NT2/D1 (cell line): ENCODE measurements around the gene FANCD2OS.
"Not testable (repeated sequence)": the region's sequence is repeated elsewhere in the genome, so short reads cannot be mapped to it uniquely, and the experiment has no call there.

Source experiments
- DNase-seq: peaks from one replicate; pipeline ENCODE4 v3.0.0-alpha.2; 2011; ENCODE audit warnings: low read depth, low spot score
- H3K27me3 ChIP-seq: 2 replicates; pipeline ENCODE4 v1.6.0; 2011; ENCODE audit warnings: mild to moderate bottlenecking; ENCODE audit not compliant: insufficient read length, insufficient read depth
- H3K36me3 ChIP-seq: 2 replicates; pipeline ENCODE4 v1.6.1; 2011; ENCODE audit warnings: mild to moderate bottlenecking, low read length, mixed read lengths; ENCODE audit not compliant: insufficient read depth, insufficient read length
- H3K4me1 ChIP-seq: 2 replicates; pipeline ENCODE4 v1.5.1; 2011; ENCODE audit not compliant: insufficient read depth, insufficient read length
- H3K4me3 ChIP-seq: 2 replicates; pipeline ENCODE4 v1.5.1; 2011; ENCODE audit warnings: low read depth; ENCODE audit not compliant: insufficient read length
- H3K9ac ChIP-seq: 2 replicates; pipeline ENCODE4 v1.6.0; 2011; ENCODE audit warnings: low read depth; ENCODE audit not compliant: insufficient read length
- H3K9me3 ChIP-seq: 2 replicates; pipeline ENCODE4 v1.5.1; 2011; ENCODE audit warnings: mild to moderate bottlenecking, low read length; ENCODE audit not compliant: insufficient read depth
- SUZ12 ChIP-seq: IDR thresholded peaks from 2 replicates; pipeline ENCODE4 v1.6.1; 2011; ENCODE audit not compliant: insufficient read length, insufficient read depth; ENCODE audit errors: extremely low read depth
- YY1 ChIP-seq: IDR thresholded peaks from 2 replicates; pipeline ENCODE4 v1.6.1; 2011; ENCODE audit not compliant: insufficient read length, insufficient read depth
- ZNF274 ChIP-seq: IDR thresholded peaks from 2 replicates; pipeline ENCODE4 v1.6.1; 2011; ENCODE audit warnings: mild to moderate bottlenecking, low read depth, low read length

The FANCD2OS gene

DNA sequence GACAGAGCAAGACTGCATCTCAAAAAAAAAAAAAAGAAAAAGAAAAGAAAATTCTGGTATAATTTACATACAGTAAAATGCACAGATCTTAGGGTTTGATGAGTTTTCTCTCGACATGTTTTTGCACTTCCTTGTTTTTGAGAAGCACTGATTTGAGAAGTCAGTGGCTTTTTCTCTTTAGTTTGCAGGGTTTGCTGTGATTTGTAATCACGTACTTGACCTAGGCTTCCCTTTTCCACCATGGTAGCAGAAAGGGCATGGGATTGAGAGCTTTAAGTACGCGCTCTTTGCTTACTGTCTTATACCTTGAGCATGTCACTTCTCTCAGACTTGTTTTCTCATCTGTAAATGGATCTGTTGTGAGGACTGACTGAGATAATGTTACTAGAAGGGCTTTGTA lies 37.6 kb upstream of the FANCD2OS start:
- peaks cover 53% of the 10 kb centered on the region for H3K36me3 ChIP-seq
- H3K9me3 ChIP-seq, result no peaks in the 10 kb centered on the region

GRCh38 chr3:10142707-10143560 lies 34.9 kb upstream of the FANCD2OS start:
- Histone ChIP-seq H3K27me3 (no peaks in the 10 kb centered on the region), H3K36me3 (peaks cover 30% of the 10 kb centered on the region), H3K4me3 (peak overlapping the region; percentile 94), H3K9ac (peak overlapping the region; percentile 72), H3K4me1 (no peaks in the 10 kb centered on the region), H3K9me3 (no peaks in the 10 kb centered on the region)
- TF ChIP-seq SUZ12, result no peak
- TF ChIP-seq YY1, result no peak
- TF ChIP-seq ZNF274, result no peak
- DNase-seq, result no peak

More for the DNA sequence above, 37.6 kb upstream of the FANCD2OS start:
- Histone ChIP-seq H3K9ac (no peak overlapping the region), H3K4me3 (no peak overlapping the region), H3K4me1 (no peaks in the 10 kb centered on the region), H3K27me3 (no peaks in the 10 kb centered on the region)
- no peak for DNase-seq
- TF ChIP-seq ZNF274, result no peak
- TF ChIP-seq YY1, result no peak
- no peak for TF ChIP-seq SUZ12

DNA sequence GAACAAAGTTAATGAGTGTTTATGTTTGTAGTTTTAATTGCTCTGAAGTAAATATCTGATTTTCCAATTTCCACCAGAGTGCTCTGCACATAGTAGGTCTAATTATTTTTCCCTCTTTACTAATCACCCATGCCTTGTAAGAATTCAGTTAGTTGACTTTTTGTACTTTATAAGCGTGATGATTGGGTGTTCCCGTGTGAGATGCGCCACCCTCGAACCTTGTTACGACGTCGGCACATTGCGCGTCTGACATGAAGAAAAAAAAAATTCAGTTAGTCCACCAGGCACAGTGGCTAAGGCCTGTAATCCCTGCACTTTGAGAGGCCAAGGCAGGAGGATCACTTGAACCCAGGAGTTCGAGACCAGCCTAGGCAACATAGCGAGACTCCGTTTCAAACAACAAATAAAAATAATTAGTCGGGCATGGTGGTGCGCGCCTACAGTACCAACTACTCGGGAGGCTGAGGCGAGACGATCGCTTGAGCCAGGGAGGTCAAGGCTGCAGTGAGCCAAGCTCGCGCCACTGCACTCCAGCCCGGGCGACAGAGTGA lies 33.0 kb upstream of the FANCD2OS start:
- peaks cover 12% of the 10 kb centered on the region; the same call in 1 of the 2 replicates for H3K9me3 ChIP-seq
- no peak overlapping the region for H3K9ac ChIP-seq
- peaks cover 16% of the 10 kb centered on the region for H3K36me3 ChIP-seq
- no peaks in the 10 kb centered on the region for H3K4me1 ChIP-seq
- no peak for DNase-seq
- H3K4me3 ChIP-seq, result no peak overlapping the region
- H3K27me3 ChIP-seq, result no peaks in the 10 kb centered on the region
- TF ChIP-seq SUZ12, result no peak
- TF ChIP-seq YY1, result no peak
- TF ChIP-seq ZNF274, result no peak

DNA sequence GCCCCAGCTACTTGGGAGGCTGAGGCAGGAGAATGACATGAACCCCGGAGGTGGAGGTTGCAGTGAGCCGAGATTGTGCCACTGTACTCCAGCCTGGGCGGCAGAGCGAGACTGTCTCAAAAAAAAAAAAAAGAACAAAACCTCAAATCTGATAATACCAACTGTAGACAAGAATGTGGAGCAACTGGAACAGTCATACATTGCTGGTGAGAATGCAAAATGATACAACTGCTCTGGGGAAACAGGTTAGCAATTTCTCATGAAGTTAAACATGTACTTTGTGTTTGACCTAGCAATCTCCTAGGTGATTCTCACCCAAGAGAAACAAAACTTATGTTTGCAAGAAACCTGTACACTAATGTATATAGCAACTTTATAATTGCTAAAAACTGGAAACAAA lies 29.1 kb upstream of the FANCD2OS start:
- Histone ChIP-seq H3K4me3 (no peak overlapping the region), H3K36me3 (no peaks in the 10 kb centered on the region), H3K4me1 (no peaks in the 10 kb centered on the region), H3K27me3 (no peaks in the 10 kb centered on the region), H3K9me3 (peaks cover 19% of the 10 kb centered on the region; the same call in 1 of the 2 replicates), H3K9ac (no peak overlapping the region)
- TF ChIP-seq SUZ12, result no peak
- no peak for TF ChIP-seq ZNF274
- TF ChIP-seq YY1, result no peak
- no peak for DNase-seq

DNA sequence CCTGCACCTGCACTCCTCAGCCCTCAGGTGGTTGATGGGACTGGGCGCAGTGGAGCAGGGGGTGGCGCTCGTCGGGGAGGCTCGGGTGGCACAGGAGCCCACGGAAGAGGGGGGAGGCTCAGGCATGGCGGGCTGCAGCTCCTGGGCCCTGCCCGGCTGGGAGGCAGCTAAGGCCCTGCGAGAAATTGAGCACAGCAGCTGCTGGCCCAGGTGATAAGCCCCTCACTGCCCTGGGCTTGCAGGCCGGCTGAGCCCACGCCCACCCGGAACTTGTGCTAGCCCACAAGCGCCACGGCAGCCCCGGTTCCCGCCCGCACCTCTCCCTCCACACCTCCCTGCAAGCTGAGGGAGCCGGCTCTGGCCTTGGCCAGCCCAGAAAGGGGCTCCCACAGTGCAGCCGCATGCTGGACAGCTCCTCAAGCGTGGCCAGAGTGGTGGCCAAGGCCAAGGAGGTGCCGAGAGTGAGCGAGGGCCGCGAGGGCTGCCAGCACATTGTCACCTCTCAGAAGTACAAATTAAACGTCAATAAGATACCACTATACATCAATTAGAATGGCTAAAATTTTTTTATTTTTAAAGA lies 28.5 kb upstream of the FANCD2OS start:
- Histone ChIP-seq H3K9me3 (peaks cover 19% of the 10 kb centered on the region; the same call in 1 of the 2 replicates), H3K4me1 (no peaks in the 10 kb centered on the region), H3K4me3 (no peak overlapping the region), H3K36me3 (peaks cover 4% of the 10 kb centered on the region), H3K27me3 (no peaks in the 10 kb centered on the region), H3K9ac (no peak overlapping the region)
- no peak for DNase-seq
- TF ChIP-seq YY1, result no peak

DNA sequence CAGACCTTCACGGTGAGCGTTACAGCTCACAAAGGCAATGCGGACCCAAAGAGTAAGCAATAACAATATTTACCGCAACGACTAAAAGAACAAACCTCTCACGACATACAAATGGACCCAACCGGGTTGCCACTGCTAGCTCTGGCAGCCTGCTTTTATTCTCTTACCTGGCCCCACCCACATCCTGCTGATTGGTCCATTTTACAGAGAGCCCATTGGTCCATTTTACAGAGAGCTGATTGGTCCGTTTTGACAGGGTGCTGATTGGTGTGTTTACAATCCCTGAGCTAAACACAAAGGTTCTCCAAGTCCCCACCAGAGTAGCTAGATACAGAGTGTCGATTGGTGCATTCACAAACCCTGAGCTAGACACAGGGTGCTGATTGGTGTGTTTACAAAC lies 27.8 kb upstream of the FANCD2OS start:
- H3K9me3 ChIP-seq, result peaks cover 19% of the 10 kb centered on the region; the same call in 1 of the 2 replicates
- not testable (repeated sequence) for H3K4me1 ChIP-seq, H3K36me3 ChIP-seq, H3K27me3 ChIP-seq, H3K4me3 ChIP-seq, H3K9ac ChIP-seq, DNase-seq

DNA sequence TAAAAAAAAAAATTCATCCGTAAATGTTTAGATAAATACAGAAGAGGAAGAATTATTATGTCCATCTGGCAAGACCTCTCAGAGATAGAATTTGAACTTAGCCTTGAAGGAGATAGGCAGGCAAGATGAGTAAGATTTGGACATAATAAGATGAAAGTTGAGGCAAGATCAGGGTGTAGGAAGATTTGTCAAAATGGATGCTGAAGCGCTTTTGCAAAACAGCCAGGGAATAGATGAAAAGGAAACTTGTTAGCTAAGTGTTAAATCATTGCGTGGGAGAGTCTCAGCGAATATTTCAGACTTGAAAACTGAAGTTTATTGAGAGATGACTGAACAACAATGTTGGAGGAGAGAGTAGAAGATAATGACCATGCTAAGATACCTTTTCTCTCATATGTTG lies 14.7 kb upstream of the FANCD2OS start:
- Histone ChIP-seq H3K9ac (no peak overlapping the region), H3K9me3 (no peaks in the 10 kb centered on the region), H3K4me3 (no peak overlapping the region), H3K4me1 (no peaks in the 10 kb centered on the region), H3K27me3 (no peaks in the 10 kb centered on the region), H3K36me3 (peaks cover 73% of the 10 kb centered on the region)
- no peak for TF ChIP-seq ZNF274
- DNase-seq, result no peak
